GM18870 (cell line): ENCODE results near the gene SUCO.
"Not testable (repeated sequence)": the region's sequence is repeated elsewhere in the genome, so short reads cannot be mapped to it uniquely, and the experiment has no call there.

Experiments used
- ATAC-seq: cut with Tn5 transposase; IDR thresholded peaks from one replicate; pipeline ENCODE4 v1.9.1; 2021; ENCODE audit warnings: moderate library complexity; ENCODE audit not compliant: unreplicated experiment

SUCO gene

GRCh38 chr1:172532700-172533512, at the start of gene SUCO:
Gene SUCO (plus strand): TSS chr1:172533150. CDS start chr1:172533436, 286 bp downstream.
- peak; percentile 76 for ATAC-seq

DNA sequence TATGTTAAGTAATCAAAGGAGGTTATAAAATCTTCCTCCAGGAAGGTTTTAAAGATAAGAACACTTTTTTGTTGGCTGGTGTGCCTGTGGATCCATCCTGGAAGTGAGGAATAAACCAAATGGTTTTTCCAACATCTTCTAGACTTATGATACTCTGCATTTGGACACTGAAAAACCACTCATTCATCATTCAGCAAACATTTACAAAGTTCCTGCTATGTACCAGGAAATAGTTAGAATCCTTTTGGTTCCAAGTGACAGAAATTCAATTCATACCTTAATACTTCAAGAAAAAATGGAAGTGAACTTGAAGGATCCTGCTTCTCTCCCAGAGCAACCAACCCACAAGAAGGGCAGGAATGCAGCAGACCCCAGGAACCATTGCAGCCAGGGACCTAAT, 49.5 kb upstream of the SUCO start:
- no peak for ATAC-seq

GRCh38 chr1:172484252-172484651, 48.7 kb upstream of the SUCO start:
- ATAC-seq: no peak

DNA sequence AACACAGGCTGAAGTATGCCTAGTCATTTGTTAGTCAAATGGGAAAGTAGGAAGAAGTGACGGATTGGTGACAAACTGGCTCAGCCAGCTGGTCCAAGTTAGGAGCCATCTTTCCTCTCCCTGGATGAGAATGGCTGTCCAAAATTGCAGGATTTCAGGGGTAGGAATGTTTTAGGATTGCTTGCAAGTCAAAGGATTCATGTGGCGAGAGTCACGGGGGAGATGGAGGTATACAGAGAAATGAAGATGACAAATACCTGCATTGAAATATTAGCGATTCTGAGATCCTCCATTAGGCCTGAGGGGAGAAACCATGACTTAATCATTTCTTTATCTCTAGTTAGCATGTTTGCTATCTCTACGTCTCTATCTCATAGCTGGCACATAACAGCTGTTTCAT, 47.3 kb upstream of the SUCO start:
- no peak for ATAC-seq

- ATAC-seq: no peak
Observed at GRCh38 chr1:172486805-172487454, 46.0 kb upstream of the SUCO start.

DNA sequence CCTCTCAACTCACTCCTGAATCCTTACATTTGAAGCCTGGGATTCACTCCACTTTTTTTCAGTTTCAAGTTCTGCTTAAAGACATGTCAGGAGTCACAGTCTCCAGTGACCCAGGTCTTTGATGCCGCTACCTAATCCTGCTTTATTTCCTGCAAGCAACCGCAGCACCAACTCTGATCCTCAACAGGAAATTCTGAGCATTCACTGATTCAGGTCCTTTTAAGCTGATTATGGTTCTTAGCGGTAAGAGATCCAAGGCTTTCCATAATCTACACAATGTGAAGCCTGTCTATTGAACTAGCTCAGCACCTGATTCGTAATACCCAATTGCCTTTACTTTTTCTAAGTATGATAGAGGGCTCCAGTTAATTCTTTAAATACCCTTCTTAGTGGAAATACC, 45.4 kb upstream of the SUCO start:
- no peak for ATAC-seq

DNA sequence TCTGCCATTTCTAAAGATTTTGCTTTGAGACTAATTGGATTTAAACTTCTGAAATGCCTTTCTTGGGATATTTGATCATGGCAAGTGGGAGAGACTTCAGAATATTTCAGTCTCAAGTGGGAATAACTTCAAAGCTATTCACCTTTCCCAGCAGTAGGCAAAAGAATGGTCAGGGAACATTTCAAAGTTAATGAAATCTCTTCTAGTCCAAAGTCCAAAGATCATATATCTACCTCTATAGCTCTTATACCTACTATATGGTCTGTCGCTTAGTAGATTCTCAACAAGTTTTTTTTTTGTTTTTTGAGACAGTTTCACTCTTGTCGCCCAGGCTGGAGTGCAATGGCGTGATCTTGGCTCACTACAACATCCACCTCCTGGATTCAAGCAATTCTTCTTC, 44.6 kb upstream of the SUCO start:
- no peak for ATAC-seq

DNA sequence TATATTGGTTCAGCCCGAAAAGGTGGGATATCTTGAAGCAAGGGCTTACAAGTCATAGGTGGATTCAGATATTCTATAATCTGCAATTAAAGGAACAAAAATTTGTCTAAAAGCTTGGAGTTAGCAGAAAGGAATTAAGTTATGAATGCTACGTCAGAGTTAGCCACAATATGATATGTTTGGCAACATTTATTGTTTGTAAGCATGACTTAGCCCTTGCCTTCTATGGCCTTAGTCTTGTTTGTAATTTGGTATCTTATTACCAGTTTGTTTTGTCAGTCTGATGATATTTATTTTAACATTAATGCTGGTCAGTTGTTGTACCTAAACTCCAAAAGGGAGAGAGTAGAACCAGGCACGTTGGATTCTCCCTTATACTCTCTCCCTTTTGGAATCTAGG, 43.1 kb upstream of the SUCO start:
- ATAC-seq: no peak

DNA sequence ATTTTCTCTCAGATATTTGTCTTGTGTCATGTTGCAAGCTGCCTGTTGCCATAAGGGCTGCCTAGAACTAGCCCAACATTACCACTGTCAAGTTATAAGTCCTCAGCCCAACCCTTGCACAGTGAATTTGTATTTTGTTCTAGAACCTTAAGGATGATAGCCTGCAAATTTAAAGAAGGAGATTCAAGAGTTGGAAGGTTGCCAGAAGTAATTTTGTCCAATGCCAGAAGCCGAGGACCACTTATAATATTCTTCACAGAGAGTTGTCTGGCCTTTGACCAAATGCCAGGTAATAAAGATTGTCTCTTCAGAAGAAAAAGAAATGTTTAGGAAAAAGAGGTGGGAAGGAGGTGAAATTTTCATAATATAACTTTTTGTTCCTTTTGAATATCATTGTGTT, 40.5 kb upstream of the SUCO start:
- ATAC-seq: no peak

DNA sequence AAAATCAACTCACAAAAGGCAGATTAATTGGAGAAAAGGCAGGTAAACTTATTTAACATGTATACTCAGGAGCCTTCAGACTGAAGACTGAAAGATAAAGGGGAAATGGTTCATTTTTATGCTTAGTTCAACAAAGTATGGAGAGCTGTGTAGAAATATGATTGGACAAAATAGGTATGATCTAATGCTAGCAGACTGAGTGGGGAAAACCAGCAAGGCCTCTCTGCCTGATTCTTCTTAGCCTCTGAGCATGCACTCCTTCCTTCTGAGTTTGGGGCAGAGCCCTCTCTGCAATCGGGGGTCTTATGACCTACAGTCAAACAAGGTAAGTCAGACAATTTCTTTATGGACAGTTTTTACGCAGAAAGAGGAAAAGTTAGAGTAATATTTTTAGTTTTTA, 38.8 kb upstream of the SUCO start:
- no peak for ATAC-seq

GRCh38 chr1:172496127-172496526, 36.8 kb upstream of the SUCO start:
- ATAC-seq: not testable (repeated sequence)

GRCh38 chr1:172496678-172497077, 36.3 kb upstream of the SUCO start:
- ATAC-seq: no peak

GRCh38 chr1:172497230-172497629, 35.7 kb upstream of the SUCO start:
- no peak for ATAC-seq

GRCh38 chr1:172498857-172499256, 34.1 kb upstream of the SUCO start:
- no peak for ATAC-seq

DNA sequence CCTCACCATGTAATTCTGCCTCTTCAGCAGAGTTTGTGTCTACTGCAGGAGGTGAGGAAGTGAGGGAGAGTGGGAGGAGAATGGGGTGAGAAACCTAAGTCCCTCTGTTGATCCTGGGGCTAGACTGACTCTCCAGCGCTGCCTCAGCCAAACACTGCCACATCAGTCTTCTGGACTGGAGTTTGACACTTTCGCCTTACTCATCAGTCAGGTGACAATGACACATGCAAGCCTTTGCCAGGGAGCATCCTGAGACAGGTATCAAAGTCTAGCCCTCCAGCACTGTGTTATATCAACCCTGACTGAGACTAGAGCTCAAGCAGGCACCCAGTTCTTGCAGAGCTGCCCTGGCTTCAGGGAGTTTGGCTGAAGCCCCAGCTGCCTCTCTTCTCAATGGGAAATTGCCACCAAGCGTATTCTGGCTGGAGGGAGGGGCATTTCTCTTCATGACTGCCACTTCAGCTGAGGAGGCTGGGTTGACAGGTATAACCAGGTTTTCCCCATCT, 33.3 kb upstream of the SUCO start:
- ATAC-seq: no peak

DNA sequence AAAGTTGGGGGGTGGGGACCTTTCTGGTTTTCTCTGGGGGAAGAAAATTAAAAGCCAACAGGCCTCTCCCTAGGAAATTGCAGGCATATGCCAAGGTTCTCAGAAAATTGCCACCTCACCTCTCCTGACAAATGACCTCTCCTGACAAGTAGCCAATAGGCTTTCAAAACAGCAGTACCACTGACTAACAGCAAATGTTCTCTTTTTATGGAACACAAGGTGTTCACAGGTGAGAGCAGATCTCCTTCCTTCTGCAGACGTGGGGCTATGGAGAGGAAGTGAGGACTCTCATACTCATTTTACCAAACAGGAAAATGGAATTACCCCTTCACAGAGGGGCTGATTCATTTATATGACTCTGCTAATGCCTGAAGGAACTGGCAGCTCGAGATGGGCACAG, 32.7 kb upstream of the SUCO start:
- no peak for ATAC-seq

GRCh38 chr1:172507741-172508140, 25.2 kb upstream of the SUCO start:
- ATAC-seq: no peak

DNA sequence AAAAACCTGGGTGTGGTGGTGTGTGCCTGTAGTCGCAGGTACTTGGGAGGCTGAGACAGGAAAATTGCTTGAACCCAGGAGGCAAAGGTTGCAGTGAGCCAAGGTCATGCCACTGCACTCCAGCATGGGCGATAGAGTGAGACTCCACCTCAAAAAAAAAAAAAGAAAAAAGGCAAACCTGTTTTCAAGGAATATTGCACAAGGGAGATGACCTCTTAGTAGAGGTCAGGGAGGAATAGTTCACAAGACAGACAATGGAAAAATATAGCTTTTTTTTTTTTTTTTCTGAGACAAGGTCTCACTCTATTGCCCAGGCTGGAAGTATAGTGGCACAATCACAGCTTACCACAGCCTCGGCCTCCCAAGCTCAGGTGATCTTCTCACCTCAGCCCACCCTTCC, 22.5 kb upstream of the SUCO start:
- no peak for ATAC-seq

GRCh38 chr1:172512591-172512990, 20.4 kb upstream of the SUCO start:
- no peak for ATAC-seq

GRCh38 chr1:172513479-172513878, 19.5 kb upstream of the SUCO start:
- no peak for ATAC-seq

DNA sequence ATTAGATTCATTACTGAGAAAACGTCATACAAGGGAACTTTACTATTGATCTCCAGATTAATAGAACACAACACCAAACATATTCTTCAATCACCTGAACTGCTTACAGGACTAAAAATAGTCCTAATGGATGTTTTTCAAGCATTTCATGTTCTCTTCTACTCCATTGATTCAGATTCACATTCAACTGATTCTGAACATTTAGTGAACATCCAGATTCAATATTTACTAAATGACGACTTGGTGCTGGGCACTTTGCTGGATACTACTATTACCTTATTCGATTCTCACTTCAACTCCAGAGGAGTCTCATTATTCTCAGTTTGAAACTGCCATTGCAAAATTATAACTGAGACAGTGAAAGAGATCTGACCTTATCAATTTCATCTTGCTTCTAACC, 18.8 kb upstream of the SUCO start:
- ATAC-seq: no peak

- ATAC-seq: no peak
Observed at GRCh38 chr1:172515436-172515835, 17.5 kb upstream of the SUCO start.
